HTERT RPE-1 (cell line): ENCODE results near the gene MICB.
"Not testable (repeated sequence)": the region's sequence is repeated elsewhere in the genome, so short reads cannot be mapped to it uniquely, and the experiment has no call there.

Experiments used
- in situ Hi-C: fragments of 300-500 bp; cut with MboI; formaldehyde crosslinking; loops from 4 replicates; pipeline ENCODE4 v1.14.3; 2020; ENCODE audit warnings: low sequenced_read_pairs

MICB gene

DNA sequence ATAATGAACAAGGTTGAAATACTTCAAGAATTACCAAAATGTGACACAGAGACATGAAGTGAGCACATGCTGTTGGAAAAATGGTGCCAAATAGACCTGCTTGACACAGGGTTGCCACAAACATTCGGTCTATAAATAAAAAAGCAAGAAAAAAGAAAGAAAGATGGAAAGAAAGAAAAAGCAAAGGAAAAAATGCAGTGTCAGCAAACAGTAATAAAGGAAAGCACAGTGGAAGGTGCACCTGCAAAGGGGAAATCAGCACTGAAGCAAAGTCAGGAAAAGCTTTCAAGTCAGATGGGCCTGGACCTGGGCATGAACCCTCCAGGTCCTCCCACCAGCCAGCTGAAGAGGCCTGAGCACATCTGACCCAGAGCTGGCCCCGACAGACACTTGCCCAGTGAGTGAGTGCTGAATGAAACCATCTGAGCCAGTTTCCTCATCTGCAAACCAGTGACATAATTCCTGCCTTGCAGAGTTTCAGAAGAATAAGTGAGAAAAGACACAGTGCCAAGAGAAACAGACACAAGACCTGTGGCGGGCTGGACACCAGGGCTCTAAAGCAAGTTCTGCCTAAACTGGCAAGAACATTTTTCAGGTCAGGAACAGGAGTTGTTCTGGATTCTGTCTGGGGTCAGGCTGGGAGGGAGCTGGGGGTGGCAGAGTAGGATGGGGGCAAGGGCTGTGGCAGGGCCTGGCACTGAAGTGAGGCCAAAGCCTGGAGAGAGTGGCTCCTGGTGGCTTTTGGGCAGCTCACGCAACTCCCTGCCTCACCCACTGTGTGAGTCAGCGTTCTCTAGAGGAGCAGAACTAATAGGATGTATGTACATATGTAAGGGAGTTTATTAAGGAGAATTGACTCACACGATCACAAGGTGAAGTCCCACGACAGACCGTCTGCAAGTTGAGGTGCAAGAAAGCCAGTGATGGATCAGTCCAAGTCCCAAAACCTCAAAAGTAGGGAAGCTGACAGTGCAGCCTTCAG, 23.9 kb upstream of the MICB start:
- in situ Hi-C loops = no loop called here

GRCh38 chr6:31474871-31475286, 23.1 kb upstream of the MICB start:
- in situ Hi-C loops = no loop called here

DNA sequence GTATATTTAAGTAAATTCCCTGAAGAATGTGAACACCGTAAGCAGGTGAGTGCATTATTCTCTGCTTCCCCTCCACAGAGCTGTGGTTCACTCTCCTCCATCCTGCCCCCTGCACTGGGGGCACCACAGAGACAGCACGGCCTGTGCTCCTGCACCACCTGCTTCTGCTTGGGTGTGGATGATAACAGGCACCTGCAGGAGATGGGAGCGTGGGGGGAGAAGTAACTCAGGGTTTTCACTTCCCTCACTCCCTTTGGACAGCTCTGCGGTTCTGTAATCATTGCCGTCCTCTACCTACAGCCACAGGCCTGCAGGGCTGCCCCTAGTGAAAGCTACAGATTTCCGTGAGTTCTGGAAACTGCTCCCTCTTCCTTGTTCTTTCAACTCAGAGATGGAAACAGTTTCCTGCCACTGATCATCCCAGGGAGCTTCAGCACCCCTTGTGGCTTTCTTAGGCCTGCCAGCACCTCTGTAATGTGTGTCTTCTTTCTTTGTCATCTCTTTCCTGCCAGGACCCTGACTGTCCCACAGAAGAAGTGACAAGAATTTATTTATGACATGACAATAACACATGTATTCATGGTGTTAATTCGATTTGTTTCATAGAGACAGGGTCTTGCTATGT, 21.3 kb upstream of the MICB start:
- in situ Hi-C loops = no loop called here

GRCh38 chr6:31477521-31477920, 20.4 kb upstream of the MICB start:
- in situ Hi-C loops = no loop called here

- in situ Hi-C loops = no loop called here
Measured at GRCh38 chr6:31478186-31478950, 19.6 kb upstream of the MICB start.

GRCh38 chr6:31479151-31479932, 18.6 kb upstream of the MICB start:
- in situ Hi-C loops = no loop called here

GRCh38 chr6:31479933-31480535, 17.9 kb upstream of the MICB start:
- in situ Hi-C loops = no loop called here

DNA sequence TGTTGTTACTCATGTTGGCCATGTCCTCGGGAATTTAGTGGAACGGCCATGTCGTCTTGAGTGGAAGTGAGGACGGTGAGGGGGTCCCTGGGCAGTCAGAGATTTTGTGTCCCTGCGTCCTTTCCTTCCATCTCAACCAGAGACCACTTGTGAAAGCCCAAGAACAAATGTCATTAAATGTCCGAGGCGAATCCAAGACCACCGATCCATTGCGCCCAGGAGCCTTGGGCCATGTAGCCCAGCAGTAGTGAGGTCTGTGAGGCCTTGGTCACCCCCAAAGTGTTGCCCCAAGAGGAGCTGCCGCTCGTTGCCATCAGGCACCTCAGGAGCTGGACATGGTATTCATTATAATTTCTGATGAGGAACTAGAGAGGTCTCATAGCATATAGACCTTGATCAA, 17.4 kb upstream of the MICB start:
- in situ Hi-C loops = no loop called here

DNA sequence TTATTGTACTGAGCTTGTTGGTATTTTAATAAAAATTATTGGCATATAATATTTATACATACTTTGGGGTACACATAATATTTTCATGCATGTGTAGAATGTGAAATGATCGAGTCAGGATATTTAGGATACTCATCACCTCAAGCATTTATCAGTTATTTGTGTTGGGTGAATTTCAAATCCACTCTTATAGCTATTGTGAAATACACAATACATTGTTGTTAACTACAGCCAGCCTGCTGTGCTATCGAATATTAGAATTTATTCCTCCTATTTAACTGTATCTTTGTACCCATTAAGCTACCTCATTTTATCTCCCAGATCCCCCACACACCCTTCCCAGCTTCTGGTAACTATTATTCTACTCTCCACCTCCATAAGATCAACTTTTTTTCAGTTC, 14.6 kb upstream of the MICB start:
- in situ Hi-C loops = no loop called here

DNA sequence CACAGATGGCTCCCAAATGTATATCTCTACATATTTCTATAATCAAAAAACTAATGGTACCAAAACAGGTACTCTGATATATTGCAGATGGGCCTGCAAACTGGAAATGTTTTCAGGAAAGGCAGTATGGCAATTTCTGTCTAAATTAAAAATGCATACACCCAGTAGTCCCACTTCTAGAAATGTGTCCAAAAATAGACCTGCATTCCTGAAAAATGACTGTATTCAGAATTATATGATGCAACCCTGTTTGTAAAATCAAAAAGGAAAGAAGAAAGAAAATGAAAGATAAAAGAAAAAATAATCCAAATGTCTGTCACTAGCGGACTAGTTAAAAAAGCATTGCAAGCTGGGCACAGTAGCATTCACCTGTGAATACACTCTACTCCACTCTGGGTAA, 12.9 kb upstream of the MICB start:
- in situ Hi-C loops = no loop called here

- in situ Hi-C loops = not testable (repeated sequence)
Measured at GRCh38 chr6:31486065-31486837, 11.7 kb upstream of the MICB start.

GRCh38 chr6:31487674-31488073, 10.3 kb upstream of the MICB start:
- in situ Hi-C loops = not testable (repeated sequence)

DNA sequence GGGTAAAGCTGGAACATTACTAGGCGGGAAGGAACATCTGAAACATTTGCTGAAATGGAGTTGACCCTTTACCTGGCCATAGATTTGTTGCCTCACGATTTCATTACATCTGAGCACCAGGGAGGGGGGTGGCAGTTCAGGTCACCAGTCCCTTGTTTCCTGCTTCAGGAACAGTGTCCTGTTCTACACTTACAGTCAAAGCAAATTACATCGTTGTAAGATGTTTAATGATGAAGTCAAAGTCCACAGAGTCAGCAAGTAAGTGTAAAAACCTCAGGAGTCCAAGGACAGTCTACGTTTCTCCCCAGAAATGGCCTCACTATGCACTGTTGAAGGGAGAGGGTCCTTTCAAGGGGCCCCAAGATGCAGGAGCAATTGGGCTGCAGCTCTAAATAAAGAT, 8.9 kb upstream of the MICB start:
- in situ Hi-C loops = no loop called here

DNA sequence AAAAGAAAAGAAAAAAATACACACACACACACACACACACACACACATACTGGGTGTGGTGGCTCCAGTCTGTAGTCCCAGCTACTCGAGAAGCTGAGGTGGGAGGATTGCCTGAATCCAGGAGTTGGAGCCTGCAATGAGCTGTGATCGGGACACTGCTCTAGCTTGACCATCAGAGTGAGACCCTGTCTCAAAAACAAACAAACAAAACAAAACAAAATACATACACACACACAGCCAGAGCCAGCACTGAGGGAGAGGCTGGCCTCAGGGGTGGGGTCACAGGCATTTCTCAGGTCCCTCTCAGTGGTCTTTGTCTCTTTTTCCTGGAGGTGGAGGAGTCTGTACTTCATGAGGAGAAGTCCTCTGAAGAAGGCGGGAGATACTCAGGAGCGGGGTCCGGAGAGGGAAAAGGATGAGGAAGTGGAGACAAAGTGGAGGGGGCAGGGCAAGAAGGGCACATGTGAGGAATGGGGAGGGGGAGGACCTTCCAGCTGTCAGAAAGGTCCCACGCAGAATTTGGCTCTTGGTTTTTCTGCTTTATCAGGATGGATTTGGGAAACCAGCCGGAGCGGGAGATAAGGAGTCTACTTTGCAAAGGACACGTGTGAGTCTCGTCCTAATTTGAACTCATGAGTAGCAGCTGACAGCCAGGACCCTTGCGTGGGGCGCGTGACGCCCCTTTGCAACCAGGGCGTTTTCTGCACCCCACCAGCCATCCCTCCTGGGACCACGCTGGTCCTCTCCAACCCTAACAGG, 7.7 kb upstream of the MICB start:
- in situ Hi-C loops = no loop called here

- in situ Hi-C loops = not testable (repeated sequence)
Measured at GRCh38 chr6:31493550-31493874, 4.4 kb upstream of the MICB start.

DNA sequence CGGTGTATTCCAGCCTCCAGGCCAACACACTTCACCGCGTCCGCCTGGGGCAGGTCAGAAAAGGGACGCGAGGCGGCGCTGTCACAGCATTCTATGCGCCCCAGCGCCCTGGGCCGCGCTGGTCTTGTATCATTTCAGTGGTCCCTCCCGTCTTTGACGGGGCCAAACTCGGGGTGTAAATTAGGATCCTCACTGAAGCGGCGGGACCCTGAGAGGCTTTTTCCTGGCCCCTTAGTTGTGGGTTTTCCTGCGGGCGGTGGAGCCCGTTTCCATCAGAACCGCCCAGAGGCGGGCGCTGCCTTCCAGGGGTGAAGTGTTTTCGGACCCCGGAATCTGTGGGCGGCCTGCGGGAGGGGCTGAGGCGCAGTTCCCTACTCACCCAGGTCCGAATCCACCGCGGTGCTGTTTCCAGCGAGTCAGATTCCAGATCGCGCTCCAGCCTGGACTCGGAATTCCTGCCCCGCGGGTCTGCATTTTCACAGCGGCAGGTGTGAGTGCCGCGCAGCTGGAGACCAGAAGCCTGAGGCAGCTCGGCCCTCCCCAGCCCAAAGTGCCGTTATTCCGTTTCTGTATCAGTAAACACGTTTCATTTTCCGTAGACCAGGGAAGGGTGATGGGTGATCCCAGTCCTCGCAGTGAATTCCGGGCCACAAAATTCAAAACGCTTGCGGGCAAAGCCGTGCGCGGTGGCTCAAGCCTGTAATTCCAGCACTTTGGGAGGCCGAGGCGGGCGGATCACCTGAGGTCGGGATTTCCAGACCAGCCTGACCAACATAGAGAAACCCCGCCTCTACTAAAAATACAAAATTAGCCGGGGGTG, 3.9 kb upstream of the MICB start:
- in situ Hi-C loops = no loop called here

DNA sequence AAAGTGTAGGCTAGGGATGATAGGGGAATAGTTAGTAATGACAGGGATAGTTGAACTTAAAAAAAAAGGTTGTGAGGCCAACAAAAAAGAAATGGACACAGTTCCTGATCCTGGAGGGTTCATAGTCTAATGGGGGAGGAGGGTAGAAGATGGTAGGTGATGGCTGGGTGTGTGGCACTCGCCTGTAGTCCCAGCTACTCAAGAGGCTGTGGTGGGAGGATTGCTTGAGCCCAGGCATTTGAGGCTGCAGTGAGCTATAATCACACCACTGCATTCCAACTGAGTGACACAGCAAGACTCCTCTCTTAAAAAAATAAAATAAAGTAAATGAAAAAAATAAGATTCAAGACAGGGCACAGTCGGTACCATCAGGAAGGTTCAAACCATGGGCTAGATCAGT, 2.4 kb upstream of the MICB start:
- in situ Hi-C loops = no loop called here

GRCh38 chr6:31496826-31497225, 1.1 kb upstream of the MICB start:
- in situ Hi-C loops = not testable (repeated sequence)
